Measurements from ENCODE around the gene KCNQ4. TPM values are rescaled to one million over a fixed set of nuclear protein-coding genes. Genes with fewer than 3 reads are reported as not detected.

The KCNQ4 gene
- polyA plus RNA-seq, 2 donors: 1.4 to 1.9 TPM

DNA sequence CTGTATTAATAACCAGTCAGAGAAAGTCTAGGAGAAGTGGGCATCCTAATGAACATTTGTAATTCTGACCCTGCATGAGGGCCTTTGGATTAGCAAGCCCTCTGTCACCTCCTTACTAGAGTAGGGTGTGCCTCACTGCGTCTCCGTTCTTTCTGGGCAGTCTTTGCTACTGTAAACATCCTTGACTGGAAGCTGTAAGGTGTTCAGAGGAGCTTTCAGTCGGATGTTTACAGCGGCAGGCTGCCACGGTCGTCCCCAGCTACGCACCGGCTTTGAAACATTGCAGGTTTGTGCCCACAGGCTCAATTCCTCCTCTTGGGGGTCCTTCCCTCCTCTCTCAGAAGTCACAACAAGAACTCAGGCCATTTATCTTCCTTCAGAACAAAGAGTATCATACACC is 29.4 kb upstream of the KCNQ4 start:
- Histone ChIP-seq H3K9me3 (ENCODE audit: control insufficient read depth in 2 of 2, insufficient read depth in 1 of 2, low read depth in 1 of 2, low read length in 1 of 2) (no peaks in the 10 kb centered on the region), H3K27me3 (ENCODE audit: control insufficient read depth in 1 of 2, insufficient read depth in 2 of 2, low read length in 2 of 2) (no peaks in the 10 kb centered on the region), H3K36me3 (ENCODE audit: control insufficient read depth in 2 of 2, insufficient read depth in 2 of 2, low read length in 1 of 2) (peaks cover 10 to 36% of the 10 kb centered on the region in 2 donors), H3K27ac (ENCODE audit: low read depth in 2 of 2, low read length in 1 of 2) (no peak overlapping the region), H3K4me1 (ENCODE audit: control insufficient read depth in 2 of 2, insufficient read depth in 2 of 2, low read length in 1 of 2) (no peaks in the 10 kb centered on the region), H3K4me3 (ENCODE audit: low read depth in 1 of 2, low read length in 2 of 2) (no peak overlapping the region)
- WGBS, 2 donors: 85 to 87% methylated on average over 8 of the region's 8 CpGs

DNA sequence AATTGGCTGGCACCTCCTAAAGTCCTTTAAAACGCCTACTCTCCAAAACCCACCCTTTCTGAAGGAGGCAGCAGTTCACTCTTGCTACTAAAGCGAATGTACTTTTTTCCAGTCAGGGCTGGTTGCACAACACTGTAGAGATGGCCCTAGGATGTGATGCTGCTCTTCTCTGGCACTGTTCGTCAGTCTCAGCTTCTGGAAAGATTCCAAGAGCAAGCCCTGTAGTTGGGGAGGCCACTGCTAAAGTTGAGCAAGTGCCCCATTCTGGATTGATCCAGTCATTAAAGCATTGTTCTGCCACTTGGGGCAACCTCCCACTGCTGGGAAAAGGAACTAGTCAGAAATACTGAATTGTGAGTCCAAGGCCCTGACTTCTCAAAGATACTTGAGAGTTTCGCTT is 28.5 kb upstream of the KCNQ4 start:
- H3K27me3 ChIP-seq (ENCODE audit: control insufficient read depth in 1 of 2, insufficient read depth in 2 of 2, low read length in 2 of 2): no peaks in the 10 kb centered on the region
- H3K27ac ChIP-seq (ENCODE audit: low read depth in 2 of 2, low read length in 1 of 2): no peak overlapping the region
- 73 to 77% methylated on average over 4 of the region's 4 CpGs for WGBS, 2 donors
- no peaks in the 10 kb centered on the region for H3K9me3 ChIP-seq (ENCODE audit: control insufficient read depth in 2 of 2, insufficient read depth in 1 of 2, low read depth in 1 of 2, low read length in 1 of 2)
- no peaks in the 10 kb centered on the region for H3K4me1 ChIP-seq (ENCODE audit: control insufficient read depth in 2 of 2, insufficient read depth in 2 of 2, low read length in 1 of 2)
- peaks cover 8 to 33% of the 10 kb centered on the region in 2 donors for H3K36me3 ChIP-seq (ENCODE audit: control insufficient read depth in 2 of 2, insufficient read depth in 2 of 2, low read length in 1 of 2)
- no peak overlapping the region for H3K4me3 ChIP-seq (ENCODE audit: low read depth in 1 of 2, low read length in 2 of 2)

DNA sequence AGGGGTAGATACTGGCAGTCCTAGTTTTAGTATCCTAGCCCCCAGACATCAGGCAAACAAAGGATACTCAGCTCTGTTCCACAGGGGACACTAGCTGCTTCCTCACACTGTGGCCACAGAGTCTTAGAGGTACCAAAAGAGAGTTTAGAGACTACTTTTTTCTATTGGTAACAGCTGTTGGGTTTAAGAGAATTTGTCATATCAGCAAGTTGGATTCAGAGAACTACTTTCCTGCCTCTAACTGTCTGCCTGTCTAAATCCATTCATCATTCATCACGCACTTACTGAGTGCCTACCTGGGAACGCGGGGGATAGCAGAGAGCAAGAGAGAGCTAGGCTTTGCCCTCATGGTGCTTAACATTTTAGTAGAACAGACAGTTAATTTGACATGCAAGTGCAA is 27.1 kb upstream of the KCNQ4 start:
- H3K9me3 ChIP-seq (ENCODE audit: control insufficient read depth in 2 of 2, insufficient read depth in 1 of 2, low read depth in 1 of 2, low read length in 1 of 2): no peaks in the 10 kb centered on the region
- no peaks in the 10 kb centered on the region for H3K27me3 ChIP-seq (ENCODE audit: control insufficient read depth in 1 of 2, insufficient read depth in 2 of 2, low read length in 2 of 2)
- no peaks in the 10 kb centered on the region for H3K4me1 ChIP-seq (ENCODE audit: control insufficient read depth in 2 of 2, insufficient read depth in 2 of 2, low read length in 1 of 2)
- WGBS, 2 donors: 94 to 95% methylated on average over 3 of the region's 3 CpGs
- no peak overlapping the region for H3K27ac ChIP-seq (ENCODE audit: low read depth in 2 of 2, low read length in 1 of 2)
- peaks cover 14 to 37% of the 10 kb centered on the region in 2 donors for H3K36me3 ChIP-seq (ENCODE audit: control insufficient read depth in 2 of 2, insufficient read depth in 2 of 2, low read length in 1 of 2)
- no peak overlapping the region for H3K4me3 ChIP-seq (ENCODE audit: low read depth in 1 of 2, low read length in 2 of 2)

DNA sequence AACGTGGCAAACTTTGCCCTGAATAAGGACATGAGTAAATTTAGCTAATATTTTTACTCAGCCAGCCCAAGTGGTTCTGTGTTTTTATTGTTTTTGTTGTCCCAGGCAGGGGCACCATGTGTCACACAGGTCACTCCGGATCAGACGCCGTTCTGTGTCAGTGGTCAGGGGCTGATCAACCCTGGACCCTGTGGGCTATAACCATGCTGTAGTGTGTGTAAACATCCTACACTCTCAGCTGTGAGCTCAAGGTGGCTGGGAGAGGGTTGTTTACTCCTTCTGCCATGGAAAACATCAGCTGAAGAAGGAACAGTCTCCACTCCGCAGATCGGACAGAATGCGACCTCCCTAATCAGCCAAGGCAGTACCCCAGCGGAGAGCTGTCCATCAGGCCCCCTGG is 26.5 kb upstream of the KCNQ4 start:
- Histone ChIP-seq H3K4me1 (ENCODE audit: control insufficient read depth in 2 of 2, insufficient read depth in 2 of 2, low read length in 1 of 2) (no peaks in the 10 kb centered on the region), H3K9me3 (ENCODE audit: control insufficient read depth in 2 of 2, insufficient read depth in 1 of 2, low read depth in 1 of 2, low read length in 1 of 2) (no peaks in the 10 kb centered on the region), H3K4me3 (ENCODE audit: low read depth in 1 of 2, low read length in 2 of 2) (no peak overlapping the region), H3K27me3 (ENCODE audit: control insufficient read depth in 1 of 2, insufficient read depth in 2 of 2, low read length in 2 of 2) (no peaks in the 10 kb centered on the region), H3K36me3 (ENCODE audit: control insufficient read depth in 2 of 2, insufficient read depth in 2 of 2, low read length in 1 of 2) (peaks cover 14 to 37% of the 10 kb centered on the region in 2 donors), H3K27ac (ENCODE audit: low read depth in 2 of 2, low read length in 1 of 2) (no peak overlapping the region)
- 90 to 91% methylated on average over 8 of the region's 8 CpGs for WGBS, 2 donors

DNA sequence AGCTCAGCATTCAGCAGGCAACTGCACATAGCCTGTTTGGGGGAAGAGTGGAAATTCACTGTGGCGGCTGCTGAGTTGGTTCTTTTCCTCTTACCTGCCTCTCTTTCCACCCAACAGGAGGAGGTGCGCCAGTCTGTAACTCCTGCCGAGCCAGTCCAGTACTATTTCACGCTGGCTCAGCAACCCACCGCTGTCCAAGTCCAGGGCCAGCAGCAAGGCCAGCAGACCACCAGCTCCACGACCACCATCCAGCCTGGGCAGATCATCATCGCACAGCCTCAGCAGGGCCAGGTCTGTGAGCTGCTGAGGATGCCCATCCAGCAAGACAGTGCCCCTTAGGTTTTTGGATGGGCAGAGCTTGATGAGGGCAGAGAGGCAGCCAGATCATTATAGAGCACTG is 25.6 kb upstream of the KCNQ4 start:
- peaks cover 0 to 2% of the 10 kb centered on the region in 2 donors for H3K4me1 ChIP-seq (ENCODE audit: control insufficient read depth in 2 of 2, insufficient read depth in 2 of 2, low read length in 1 of 2)
- peaks cover 16 to 40% of the 10 kb centered on the region in 2 donors for H3K36me3 ChIP-seq (ENCODE audit: control insufficient read depth in 2 of 2, insufficient read depth in 2 of 2, low read length in 1 of 2)
- H3K9me3 ChIP-seq (ENCODE audit: control insufficient read depth in 2 of 2, insufficient read depth in 1 of 2, low read depth in 1 of 2, low read length in 1 of 2): no peaks in the 10 kb centered on the region
- H3K27ac ChIP-seq (ENCODE audit: low read depth in 2 of 2, low read length in 1 of 2): peak overlapping the region in 1 of 2 donors; percentile 33
- H3K27me3 ChIP-seq (ENCODE audit: control insufficient read depth in 1 of 2, insufficient read depth in 2 of 2, low read length in 2 of 2): no peaks in the 10 kb centered on the region
- WGBS, 2 donors: 95 to 97% methylated on average over 7 of the region's 7 CpGs
- no peak overlapping the region for H3K4me3 ChIP-seq (ENCODE audit: low read depth in 1 of 2, low read length in 2 of 2)

DNA sequence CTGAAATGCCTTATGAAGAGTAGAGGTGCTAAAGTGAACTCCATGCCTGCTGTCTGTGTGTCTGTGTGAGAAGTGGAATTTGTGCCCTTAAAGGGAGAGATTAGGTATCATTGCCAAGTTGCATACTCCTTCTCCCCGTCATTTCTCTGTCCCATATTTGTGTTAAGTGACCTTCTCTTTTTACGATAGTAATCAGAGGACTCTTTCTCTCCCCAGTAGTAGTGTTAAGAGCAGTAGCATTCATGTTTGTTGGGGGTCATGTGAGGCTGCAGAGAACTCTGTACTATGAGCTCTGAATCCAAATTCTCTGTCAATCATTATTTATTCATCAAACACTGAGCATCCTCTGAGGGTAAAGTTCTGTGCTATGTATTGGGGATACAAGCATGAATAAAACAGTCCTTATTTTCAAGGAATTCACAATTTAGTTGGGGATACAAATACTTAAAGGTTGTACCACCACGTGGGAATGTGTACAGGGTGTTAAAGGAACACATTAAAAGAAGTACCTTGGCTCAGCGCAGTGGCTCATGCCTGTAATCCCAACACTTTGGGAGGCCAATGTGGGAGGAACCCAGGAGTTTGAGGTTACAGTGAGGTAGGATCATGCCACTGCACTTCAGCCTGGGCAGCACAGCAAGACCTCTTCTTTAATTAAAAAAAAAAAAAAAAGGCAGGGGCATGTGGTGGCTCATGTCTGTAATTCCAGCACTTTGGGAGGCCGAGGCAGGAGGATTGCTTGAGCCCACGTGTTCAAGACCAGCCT is 24.8 kb upstream of the KCNQ4 start:
- Histone ChIP-seq H3K27me3 (ENCODE audit: control insufficient read depth in 1 of 2, insufficient read depth in 2 of 2, low read length in 2 of 2) (no peaks in the 10 kb centered on the region), H3K4me3 (ENCODE audit: low read depth in 1 of 2, low read length in 2 of 2) (no peak overlapping the region), H3K9me3 (ENCODE audit: control insufficient read depth in 2 of 2, insufficient read depth in 1 of 2, low read depth in 1 of 2, low read length in 1 of 2) (no peaks in the 10 kb centered on the region), H3K36me3 (ENCODE audit: control insufficient read depth in 2 of 2, insufficient read depth in 2 of 2, low read length in 1 of 2) (peaks cover 18 to 38% of the 10 kb centered on the region in 2 donors), H3K4me1 (ENCODE audit: control insufficient read depth in 2 of 2, insufficient read depth in 2 of 2, low read length in 1 of 2) (peaks cover 0 to 2% of the 10 kb centered on the region in 2 donors), H3K27ac (ENCODE audit: low read depth in 2 of 2, low read length in 1 of 2) (no peak overlapping the region)
- 88 to 92% methylated on average over 6 of the region's 6 CpGs for WGBS, 2 donors

DNA sequence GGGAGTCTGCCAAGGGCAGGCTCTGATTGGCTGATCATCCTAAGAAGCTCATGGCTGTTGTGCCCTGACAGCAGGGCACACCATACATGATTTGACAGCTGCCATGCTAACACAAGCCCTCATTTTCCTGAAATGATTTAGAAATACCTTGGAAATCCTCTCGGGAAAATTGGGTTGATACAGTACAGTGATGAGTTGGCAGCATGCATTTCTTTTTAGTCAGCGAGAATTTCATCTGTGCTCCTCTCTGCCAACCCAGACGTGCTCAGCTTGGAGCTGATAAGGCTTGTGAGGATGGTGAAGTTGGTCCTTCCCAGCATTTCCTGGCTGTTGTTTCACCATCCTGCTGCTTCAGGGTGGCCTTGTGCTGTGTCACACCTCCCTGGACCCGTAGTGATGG is 22.6 kb upstream of the KCNQ4 start:
- peaks cover 26 to 38% of the 10 kb centered on the region in 2 donors for H3K36me3 ChIP-seq (ENCODE audit: control insufficient read depth in 2 of 2, insufficient read depth in 2 of 2, low read length in 1 of 2)
- WGBS, 2 donors: 74 to 76% methylated on average over 4 of the region's 4 CpGs
- H3K4me1 ChIP-seq (ENCODE audit: control insufficient read depth in 2 of 2, insufficient read depth in 2 of 2, low read length in 1 of 2): peaks cover 0 to 2% of the 10 kb centered on the region in 2 donors
- H3K9me3 ChIP-seq (ENCODE audit: control insufficient read depth in 2 of 2, insufficient read depth in 1 of 2, low read depth in 1 of 2, low read length in 1 of 2): no peaks in the 10 kb centered on the region
- no peak overlapping the region for H3K27ac ChIP-seq (ENCODE audit: low read depth in 2 of 2, low read length in 1 of 2)
- H3K27me3 ChIP-seq (ENCODE audit: control insufficient read depth in 1 of 2, insufficient read depth in 2 of 2, low read length in 2 of 2): no peaks in the 10 kb centered on the region
- H3K4me3 ChIP-seq (ENCODE audit: low read depth in 1 of 2, low read length in 2 of 2): no peak overlapping the region

DNA sequence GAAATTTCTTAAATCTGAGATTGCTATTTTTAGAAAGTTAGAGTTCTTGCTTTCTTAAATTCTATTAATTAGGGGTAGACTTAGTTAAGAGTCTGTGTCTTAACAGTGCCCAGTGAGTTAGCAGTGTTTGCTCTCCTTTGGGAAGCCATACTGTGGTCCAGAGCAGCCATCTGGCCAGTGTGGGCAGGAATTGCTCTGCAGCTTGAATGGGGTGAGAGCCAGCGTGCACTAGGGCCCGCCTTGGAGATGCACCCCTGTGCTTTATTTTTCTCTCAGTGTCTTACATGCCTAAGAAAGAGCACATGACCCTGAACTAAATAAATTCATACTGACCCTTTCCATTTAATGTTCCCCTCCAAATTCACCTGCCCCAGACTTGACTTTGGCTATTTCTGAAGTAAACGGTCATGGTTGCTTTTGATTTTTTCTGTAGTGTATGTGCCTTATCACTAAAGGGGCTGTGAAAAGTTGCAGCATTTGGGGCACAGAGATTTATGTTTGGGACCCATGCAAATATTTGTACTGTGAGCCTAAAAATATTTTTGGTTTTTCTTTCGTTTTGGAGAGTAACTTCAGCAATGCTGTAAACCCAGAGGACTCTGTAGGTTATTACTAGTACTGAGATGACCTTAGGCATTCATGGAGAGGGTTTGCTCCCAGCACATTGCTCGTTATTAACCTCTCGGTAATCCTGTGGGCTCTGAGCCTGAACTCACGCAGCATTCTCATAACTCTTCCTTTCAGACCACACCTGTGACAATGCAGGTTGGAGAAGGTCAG is 21.3 kb upstream of the KCNQ4 start:
- Histone ChIP-seq H3K36me3 (ENCODE audit: control insufficient read depth in 2 of 2, insufficient read depth in 2 of 2, low read length in 1 of 2) (peaks cover 34 to 40% of the 10 kb centered on the region in 2 donors), H3K4me3 (ENCODE audit: low read depth in 1 of 2, low read length in 2 of 2) (no peak overlapping the region), H3K4me1 (ENCODE audit: control insufficient read depth in 2 of 2, insufficient read depth in 2 of 2, low read length in 1 of 2) (peaks cover 0 to 2% of the 10 kb centered on the region in 2 donors), H3K27ac (ENCODE audit: low read depth in 2 of 2, low read length in 1 of 2) (no peak overlapping the region), H3K27me3 (ENCODE audit: control insufficient read depth in 1 of 2, insufficient read depth in 2 of 2, low read length in 2 of 2) (no peaks in the 10 kb centered on the region), H3K9me3 (ENCODE audit: control insufficient read depth in 2 of 2, insufficient read depth in 1 of 2, low read depth in 1 of 2, low read length in 1 of 2) (no peaks in the 10 kb centered on the region)
- WGBS, 2 donors: 87% methylated on average over 7 of the region's 7 CpGs

DNA sequence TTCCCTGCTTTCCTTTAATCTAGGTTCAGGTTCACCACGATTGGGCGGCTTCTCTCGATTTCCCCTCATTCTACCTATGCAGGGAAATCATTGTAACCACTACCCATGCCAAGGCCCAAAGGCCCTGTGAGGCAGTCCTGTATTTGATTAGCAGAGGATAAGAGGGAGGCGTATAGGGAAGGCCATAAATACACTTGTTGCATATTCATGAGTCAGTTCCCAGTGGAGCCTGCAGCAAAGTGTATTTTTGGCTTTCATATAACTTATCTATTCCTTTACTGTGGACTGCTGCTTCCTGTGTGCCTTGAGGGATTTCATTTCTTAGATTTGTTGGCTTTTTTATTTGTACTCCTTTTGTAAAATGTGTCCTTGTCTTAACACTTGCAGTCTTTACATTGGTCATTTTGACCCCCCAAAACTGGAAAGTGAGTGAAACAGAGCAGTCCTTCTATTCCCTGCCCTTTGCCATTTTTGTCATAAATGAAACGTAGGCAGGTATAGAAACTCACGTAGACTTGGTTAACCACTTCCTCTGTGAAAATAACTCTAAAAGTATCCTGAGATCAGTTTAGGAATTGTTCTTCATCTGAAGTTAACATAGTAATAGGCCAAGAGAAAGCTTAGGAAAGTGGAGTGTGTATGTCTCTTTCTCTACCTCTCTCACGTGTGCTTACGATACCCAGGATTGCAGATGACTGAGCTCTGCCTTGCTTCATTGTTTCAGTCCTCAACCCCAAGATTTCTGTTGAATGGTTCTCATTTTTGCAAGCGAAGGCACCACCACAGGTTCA is 19.6 kb upstream of the KCNQ4 start:
- Histone ChIP-seq H3K27me3 (ENCODE audit: control insufficient read depth in 1 of 2, insufficient read depth in 2 of 2, low read length in 2 of 2) (no peaks in the 10 kb centered on the region), H3K9me3 (ENCODE audit: control insufficient read depth in 2 of 2, insufficient read depth in 1 of 2, low read depth in 1 of 2, low read length in 1 of 2) (no peaks in the 10 kb centered on the region), H3K27ac (ENCODE audit: low read depth in 2 of 2, low read length in 1 of 2) (no peak overlapping the region), H3K4me1 (ENCODE audit: control insufficient read depth in 2 of 2, insufficient read depth in 2 of 2, low read length in 1 of 2) (peaks cover 0 to 2% of the 10 kb centered on the region in 2 donors), H3K36me3 (ENCODE audit: control insufficient read depth in 2 of 2, insufficient read depth in 2 of 2, low read length in 1 of 2) (peaks cover 33 to 38% of the 10 kb centered on the region in 2 donors), H3K4me3 (ENCODE audit: low read depth in 1 of 2, low read length in 2 of 2) (no peak overlapping the region)
- 77 to 81% methylated on average over 9 of the region's 9 CpGs for WGBS, 2 donors

Data from esophagus (tissue), 2 donors.